Measurements from ENCODE around the gene CANT1. TPM values are rescaled to one million over a fixed set of nuclear protein-coding genes. Genes with fewer than 3 reads are reported as not detected.

The CANT1 gene
- total RNA-seq, 3 donors from 2014 or later, result 26.1 to 48.1 (median 41.0) TPM

- Histone ChIP-seq H3K27me3 (no peaks in the 10 kb centered on the region), H3K36me3 (no peaks in the 10 kb centered on the region), H3K9me3 (no peaks in the 10 kb centered on the region), H3K4me3 (no peak overlapping the region), H3K27ac (no peak overlapping the region), H3K4me1 (peaks cover 0 to 7% of the 10 kb centered on the region in 2 donors)
- DNase-seq (ENCODE audit: low spot score in 2 of 2), result no peak
- intact Hi-C loops (cut with DNase I; ENCODE audit: low total_unique reads), result no loop called here
- TF ChIP-seq POLR2A (IDR thresholded peaks at IDR 0.05) (no peak), CTCF (IDR thresholded peaks at IDR 0.05) (no peak), POLR2AphosphoS5 (IDR thresholded peaks at IDR 0.05) (no peak)
These were observed 9.7 kb upstream of the CANT1 start for GRCh38 chr17:79019261-79019631.

GRCh38 chr17:79018370-79018695 is 8.8 kb upstream of the CANT1 start:
- Histone ChIP-seq H3K4me3 (no peak overlapping the region), H3K36me3 (no peaks in the 10 kb centered on the region), H3K4me1 (peaks cover 0 to 4% of the 10 kb centered on the region in 2 donors), H3K9me3 (no peaks in the 10 kb centered on the region), H3K27ac (no peak overlapping the region), H3K27me3 (no peaks in the 10 kb centered on the region)
- no peak for DNase-seq (ENCODE audit: low spot score in 2 of 2)
- intact Hi-C loops (cut with DNase I; ENCODE audit: low total_unique reads), result no loop called here
- TF ChIP-seq POLR2A (IDR thresholded peaks at IDR 0.05) (no peak), CTCF (IDR thresholded peaks at IDR 0.05) (no peak), POLR2AphosphoS5 (IDR thresholded peaks at IDR 0.05) (no peak)

- Histone ChIP-seq H3K4me3 (no peak overlapping the region), H3K27ac (no peak overlapping the region), H3K36me3 (no peaks in the 10 kb centered on the region), H3K9me3 (no peaks in the 10 kb centered on the region), H3K27me3 (no peaks in the 10 kb centered on the region), H3K4me1 (peaks cover 0 to 4% of the 10 kb centered on the region in 2 donors)
- intact Hi-C loops (cut with DNase I; ENCODE audit: low total_unique reads), result no loop called here
- TF ChIP-seq POLR2A (IDR thresholded peaks at IDR 0.05), result no peak
- TF ChIP-seq CTCF (IDR thresholded peaks at IDR 0.05), result no peak
- TF ChIP-seq POLR2AphosphoS5 (IDR thresholded peaks at IDR 0.05), result no peak
- DNase-seq (ENCODE audit: low spot score in 2 of 2), result peak in 1 of 2 donors; percentile 5
These were observed 8.2 kb upstream of the CANT1 start for GRCh38 chr17:79017546-79018369.

DNA sequence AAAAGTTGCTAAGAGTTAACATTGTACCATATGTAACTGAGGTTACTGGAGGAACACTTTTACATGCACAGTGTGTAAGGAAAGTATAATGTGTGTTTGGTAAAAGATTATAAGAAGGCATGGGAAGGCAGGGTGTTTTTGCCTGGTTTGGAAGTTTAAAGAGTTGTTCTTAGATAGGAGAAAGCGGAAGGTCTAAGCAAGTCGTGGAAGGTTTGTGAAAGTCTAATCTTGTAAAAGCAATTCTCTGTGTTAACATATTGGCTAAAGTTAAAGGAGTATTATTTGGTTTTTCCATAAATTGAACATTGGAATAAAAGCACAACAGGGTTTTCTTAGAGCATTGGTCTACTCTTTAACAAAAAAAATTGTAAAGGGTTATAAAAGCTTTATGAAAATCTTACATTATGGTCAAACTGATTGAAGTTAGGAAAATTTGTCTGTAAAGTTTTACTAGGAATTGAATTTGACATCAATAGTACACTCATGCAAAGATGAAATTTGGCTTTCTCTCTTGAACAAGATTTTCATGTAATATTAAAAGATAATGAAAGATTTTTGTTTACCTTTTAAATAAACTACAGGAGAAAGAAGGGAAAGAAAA is 4.7 kb upstream of the CANT1 start:
- Histone ChIP-seq H3K4me3 (no peak overlapping the region), H3K9me3 (no peaks in the 10 kb centered on the region), H3K27ac (no peak overlapping the region), H3K4me1 (no peaks in the 10 kb centered on the region), H3K27me3 (no peaks in the 10 kb centered on the region), H3K36me3 (no peaks in the 10 kb centered on the region)
- DNase-seq (ENCODE audit: low spot score in 2 of 2), result no peak
- intact Hi-C loops (cut with DNase I; ENCODE audit: low total_unique reads), result no loop called here
- TF ChIP-seq POLR2AphosphoS5 (IDR thresholded peaks at IDR 0.05) (no peak), POLR2A (IDR thresholded peaks at IDR 0.05) (no peak), CTCF (IDR thresholded peaks at IDR 0.05) (no peak)

GRCh38 chr17:79012563-79013134 is 3.1 kb upstream of the CANT1 start:
- intact Hi-C loops (cut with DNase I; ENCODE audit: low total_unique reads), result no loop called here
- H3K27me3 ChIP-seq, result no peaks in the 10 kb centered on the region

More at GRCh38 chr17:79012563-79013134, 3.1 kb upstream of the CANT1 start:
- H3K4me3 ChIP-seq, result no peak overlapping the region
- H3K27ac ChIP-seq, result no peak overlapping the region
- no peak for TF ChIP-seq POLR2AphosphoS5 (IDR thresholded peaks at IDR 0.05)
- TF ChIP-seq POLR2A (IDR thresholded peaks at IDR 0.05), result no peak
- TF ChIP-seq CTCF (IDR thresholded peaks at IDR 0.05), result no peak
- no peaks in the 10 kb centered on the region for H3K9me3 ChIP-seq
- no peaks in the 10 kb centered on the region for H3K36me3 ChIP-seq
- DNase-seq (ENCODE audit: low spot score in 2 of 2), result peak in 1 of 2 donors; percentile 0
- H3K4me1 ChIP-seq, result peaks cover 5 to 12% of the 10 kb centered on the region in 2 donors

All from breast epithelium (tissue), 4 donors.